K562 (cell line): ENCODE data around the gene ITGA3. TPM values are rescaled to one million over a fixed set of nuclear protein-coding genes. Genes with fewer than 3 reads are reported as not detected.

Source experiments
- ATAC-seq: fragments of 200-7000 bp; cut with Tn5 transposase; 3 replicates; pipeline ENCODE4 v1.9.1; 2020; ENCODE audit warnings: moderate library complexity
- BruUV-seq: library from RNA; stranded (reverse); fragments of 400-500 nt; replicated peaks from 2 replicates; lab custom pipeline; 2021; lab: Mats Ljungman, UMichigan
- CTCF ChIA-PET: fragments of 300-600 bp; formaldehyde crosslinking; extraction: SDS; loops from one replicate; lab custom pipeline; 2021; ENCODE audit warnings: low intra/inter-chr PET ratio; lab: Yijun Ruan, JAX
- POLR2A ChIA-PET: fragments of 300-600, 350-650 bp; sonication (Branson Sonifier 250); formaldehyde crosslinking; extraction: SDS; loops from one replicate; lab custom pipeline; 2021; ENCODE audit warnings: antibody characterized with exemption, inconsistent platforms; lab: Yijun Ruan, JAX
- DNase-seq, 4 experiments: peaks; one replicate each; pipeline versions ENCODE4 v3.0.0 to v3.0.0-alpha.2; 2011 to 2018; ENCODE audit warnings: low spot score in 3 of 4, mixed read lengths in 3 of 4; ENCODE audit errors: extremely low read depth in 1 of 4
- FAIRE-seq: peaks from 2 replicates; lab custom pipeline; 2011; peaks lifted over from hg19 to GRCh38; lab: Jason Lieb, UNC
- H2AFZ ChIP-seq: 2 replicates; pipeline ENCODE4 v1.6.0; 2011; ENCODE audit warnings: low read depth, low read length, control low read depth, inconsistent platforms
- H3K27ac ChIP-seq: fragments of 200-600 bp; 3 replicates; pipeline ENCODE4 v1.8.0; 2011; ENCODE audit warnings: low read depth, mild to moderate bottlenecking, control low read depth, inconsistent platforms, low read length, moderate library complexity, mixed read lengths; ENCODE audit errors: extremely low read depth
- H3K27me3 ChIP-seq, 2 experiments: fragments of 300-600 bp in 1 of 2; 2 replicates in 1 of 2; 3 replicates in 1 of 2; pipeline versions ENCODE4 v1.6.0 to v1.8.0; 2011; ENCODE audit warnings: inconsistent platforms in 2 of 2, low read length in 2 of 2, mild to moderate bottlenecking in 1 of 2, mixed read lengths in 1 of 2, moderate library complexity in 1 of 2; ENCODE audit not compliant: control insufficient read depth in 2 of 2, insufficient read depth in 2 of 2
- H3K36me3 ChIP-seq: fragments of 300-600 bp; 3 replicates; pipeline ENCODE4 v1.8.0; 2011; ENCODE audit warnings: mild to moderate bottlenecking, low read length, inconsistent platforms; ENCODE audit not compliant: control insufficient read depth, insufficient read depth
- H3K4me1 ChIP-seq, 2 experiments: fragments of 200-600 bp in 1 of 2; replicated peaks in 1 of 2; 2 replicates in 1 of 2; 3 replicates in 1 of 2; pipeline versions ENCODE4 v1.5.1 to v1.8.0; 2011; ENCODE audit warnings: inconsistent platforms in 2 of 2, low read length in 2 of 2, mild to moderate bottlenecking in 1 of 2, mixed read lengths in 1 of 2, moderate library complexity in 1 of 2; ENCODE audit not compliant: control insufficient read depth in 2 of 2, insufficient read depth in 2 of 2
- H3K4me2 ChIP-seq: 2 replicates; pipeline ENCODE4 v1.6.1; 2011; ENCODE audit warnings: low read length, control low read depth, inconsistent platforms, mixed read lengths; ENCODE audit not compliant: insufficient read depth
- H3K4me3 ChIP-seq: fragments of 200-600 bp; sonication (generic), shearing (Covaris generic); 2 replicates; pipeline ENCODE4 v1.5.1; 2016; ENCODE audit warnings: control low read depth, inconsistent platforms
- H3K79me2 ChIP-seq: fragments of 200-600 bp; 3 replicates; pipeline ENCODE4 v1.8.0; 2011; ENCODE audit warnings: low read length, inconsistent platforms; ENCODE audit not compliant: control insufficient read depth, insufficient read depth
- H3K9ac ChIP-seq, 2 experiments: 2 replicates each; pipeline versions ENCODE4 v1.6.0 to v1.6.1; 2011; ENCODE audit warnings: low read depth in 2 of 2, low read length in 2 of 2, control low read depth in 1 of 2, inconsistent platforms in 1 of 2, mild to moderate bottlenecking in 1 of 2, mixed read lengths in 1 of 2; ENCODE audit not compliant: insufficient read depth in 1 of 2
- H3K9me1 ChIP-seq: one replicate; pipeline ENCODE4 v1.6.0; 2011; ENCODE audit warnings: inconsistent platforms, mild to moderate bottlenecking, low read length, moderate library complexity; ENCODE audit not compliant: control insufficient read depth, insufficient read depth
- H3K9me3 ChIP-seq: replicated peaks from 2 replicates; pipeline ENCODE4 v1.5.1; 2011; ENCODE audit warnings: low read depth, low read length, inconsistent platforms; ENCODE audit not compliant: control insufficient read depth, insufficient read depth
- H4K20me1 ChIP-seq: replicated peaks from 2 replicates; pipeline ENCODE4 v1.6.1; 2011; ENCODE audit warnings: low read length, inconsistent platforms, mixed read lengths; ENCODE audit not compliant: control insufficient read depth, insufficient read depth
- DPF2 ChIP-seq: fragments of 450-650 bp; IDR thresholded peaks from 2 replicates; pipeline ENCODE4 v1.6.1; 2016
- FOSL1 ChIP-seq: fragments of 200-800 bp; sonication (Bioruptor generic); conservative IDR thresholded peaks from 2 replicates; pipeline ENCODE4 v1.6.1; 2016; ENCODE audit warnings: missing genetic modification characterization, missing compliant biosample characterization
- FOXK1 ChIP-seq: sonication (generic); formaldehyde crosslinking; IDR thresholded peaks from 2 replicates; pipeline ENCODE4 v1.8.0; 2022; ENCODE audit warnings: missing genetic modification reagents, mild to moderate bottlenecking, borderline replicate concordance
- JUND ChIP-seq, 2 experiments: IDR thresholded peaks; 2 replicates in 1 of 2; 3 replicates in 1 of 2; pipeline ENCODE4 v1.6.1; 2011; ENCODE audit warnings: borderline replicate concordance in 2 of 2, low read depth in 2 of 2, low read length in 2 of 2, improper control_type of control experiment in 1 of 2, missing biosample characterization in 1 of 2, missing genetic modification characterization in 1 of 2, missing genetic modification reagents in 1 of 2
- MAZ ChIP-seq, 2 experiments: fragments of 450-650 bp in 1 of 2; sonication (generic) in 1 of 2; formaldehyde crosslinking; IDR thresholded peaks in 1 of 2; conservative IDR thresholded peaks in 1 of 2; 2 replicates each; pipeline versions ENCODE4 v1.4.0 to v1.5.0; 2020; ENCODE audit warnings: mild to moderate bottlenecking in 1 of 2, missing genetic modification reagents in 1 of 2
- NRF1 ChIP-seq, 2 experiments: fragments of 450-650 bp; IDR thresholded peaks in 1 of 2; conservative IDR thresholded peaks in 1 of 2; 2 replicates each; pipeline ENCODE4 v1.6.1; 2014; ENCODE audit warnings: mild to moderate bottlenecking in 2 of 2
- WGBS: fragments of 100-300 bp; shearing (Covaris generic); methylation state at CpG from one replicate; pipeline ENCODE4 v1.1.6; 2016; ENCODE audit warnings: low coverage, mixed read lengths; ENCODE audit not compliant: insufficient coverage; ENCODE audit errors: missing lambda C conversion rate; 5-methylcytosine and 5-hydroxymethylcytosine counted together
- in situ Hi-C: fragments of 300-500 bp; cut with MboI; formaldehyde crosslinking; loops from 4 replicates; pipeline ENCODE4 v1.15.0; 2018; ENCODE audit warnings: inconsistent platforms, mixed read lengths
- intact Hi-C: fragments of 100-400 bp; cut with micrococcal nuclease; formaldehyde crosslinking; loops from 2 replicates; pipeline ENCODE4 v1.14.2; 2022
- polyA plus RNA-seq, 8 experiments: library from polyadenylated mRNA; depleted of rRNA in 4 of 8; stranded (reverse) in 5 of 8; unstranded in 3 of 8; fragments of >200 nt; fragmentation: Nextera tagmentation in 2 of 8; fragmentation: Illumina TruSeq in 1 of 8; extraction: Ambion mirVana in 2 of 8; extraction: Trizol in 1 of 8; gene quantifications; 2 replicates each; pipeline versions ENCODE4 v1.2.1 to v1.2.3, GENCODE V29; 2011 to 2014; ENCODE audit warnings: inconsistent platforms in 1 of 8, missing spikeins in 1 of 8
- total RNA-seq, 7 experiments: library from RNA; depleted of rRNA in 6 of 7; stranded (reverse); fragments of >200 nt in 6 of 7; fragmentation: Illumina TruSeq in 2 of 7; extraction: Trizol in 2 of 7; gene quantifications; 2 replicates each; pipeline versions ENCODE4 v1.2.1 to v1.2.3, GENCODE V29; 2011 to 2021; ENCODE audit warnings: low replicate concordance in 1 of 7
- TF ChIP-seq, protein P1 (sequence below): sonication (generic); formaldehyde crosslinking; IDR thresholded peaks from 2 replicates; pipeline ENCODE4 v1.9.0; 2022; ENCODE audit warnings: mild to moderate bottlenecking, missing genetic modification reagents
- TF ChIP-seq, protein P2 (sequence below), 2 experiments: fragments of 450-650 bp in 1 of 2; sonication (generic) in 1 of 2; formaldehyde crosslinking in 1 of 2; IDR thresholded peaks in 1 of 2; conservative IDR thresholded peaks in 1 of 2; 2 replicates each; pipeline versions ENCODE4 v1.6.1 to v1.8.1; 2016 to 2023; ENCODE audit warnings: mild to moderate bottlenecking in 2 of 2, moderate library complexity in 2 of 2, inconsistent platforms in 1 of 2, missing genetic modification reagents in 1 of 2
- TF ChIP-seq, protein P3 (sequence below): fragments of 450-650 bp; IDR thresholded peaks from 2 replicates; pipeline ENCODE4 v1.6.1; 2016; ENCODE audit warnings: missing biosample characterization, missing genetic modification characterization

Gene ITGA3
- total and polyA plus RNA-seq, 9 of the 15 experiments (the other 6 are each of a cell fraction or from before 2014, with no cell fraction given), result 0.03 to 0.75 (median 0.14) TPM; not detected in 2

DNA sequence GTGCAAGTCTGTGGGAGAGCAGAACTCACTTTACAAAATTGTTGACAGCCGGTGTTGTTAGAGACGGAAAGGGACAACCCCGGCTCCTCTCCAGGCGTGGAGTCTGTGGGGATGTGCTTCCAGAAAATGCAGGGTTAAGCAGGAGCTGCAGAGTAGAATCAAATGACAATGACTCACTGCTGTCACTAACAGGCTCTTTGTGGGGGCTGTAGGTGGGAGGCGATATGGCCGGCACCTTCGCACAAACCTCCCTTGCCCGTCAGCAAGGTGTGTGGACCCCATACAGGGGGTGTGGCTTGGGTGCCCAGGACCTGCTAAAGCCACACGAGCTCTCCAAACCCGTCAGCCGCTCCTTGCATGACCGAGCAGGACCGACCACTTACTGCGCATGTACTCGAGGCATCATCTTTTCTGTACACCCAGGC, 45.0 kb downstream of the ITGA3 start:
- TF ChIP-seq DPF2, result 0 out of 2 replicates have a peak, but pooled peaks have one; percentile 7
- TF ChIP-seq FOXK1 (CRISPR knock-in tag), result 0 out of 2 replicates have a peak, but pooled peaks have one; percentile 8
- TF ChIP-seq JUND (IDR thresholded peaks at IDR 0.05; ENCODE audit: borderline replicate concordance, low read depth, low read length), result peak; percentile 58; the same call in 1 of the 2 replicates
- TF ChIP-seq JUND (tag; IDR thresholded peaks at IDR 0.05; ENCODE audit: borderline replicate concordance, low read depth, low read length), result no peak
- peak in 1 of 2 experiments; percentile 9; a peak in 2 of 4 replicates for TF ChIP-seq MAZ (CRISPR knock-in tag; conservative IDR thresholded peaks at IDR 0.05 in 1 of 2, IDR thresholded peaks at IDR 0.05 in 1 of 2)
- TF ChIP-seq, protein P1, sequence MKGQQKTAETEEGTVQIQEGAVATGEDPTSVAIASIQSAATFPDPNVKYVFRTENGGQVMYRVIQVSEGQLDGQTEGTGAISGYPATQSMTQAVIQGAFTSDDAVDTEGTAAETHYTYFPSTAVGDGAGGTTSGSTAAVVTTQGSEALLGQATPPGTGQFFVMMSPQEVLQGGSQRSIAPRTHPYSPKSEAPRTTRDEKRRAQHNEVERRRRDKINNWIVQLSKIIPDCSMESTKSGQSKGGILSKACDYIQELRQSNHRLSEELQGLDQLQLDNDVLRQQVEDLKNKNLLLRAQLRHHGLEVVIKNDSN (CRISPR knock-in tag), result no peak
- TF ChIP-seq, protein P2, sequence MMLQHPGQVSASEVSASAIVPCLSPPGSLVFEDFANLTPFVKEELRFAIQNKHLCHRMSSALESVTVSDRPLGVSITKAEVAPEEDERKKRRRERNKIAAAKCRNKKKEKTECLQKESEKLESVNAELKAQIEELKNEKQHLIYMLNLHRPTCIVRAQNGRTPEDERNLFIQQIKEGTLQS (IDR thresholded peaks at IDR 0.05), result peak; percentile 43
- TF ChIP-seq, protein P2 (CRISPR knock-in tag; conservative IDR thresholded peaks at IDR 0.05), result no peak
- TF ChIP-seq FOSL1 (tag), result peak; percentile 80
- peak; percentile 81 to 86 for TF ChIP-seq NRF1 (conservative IDR thresholded peaks at IDR 0.05 in 1 of 2, IDR thresholded peaks at IDR 0.05 in 1 of 2)
- TF ChIP-seq, protein P3, sequence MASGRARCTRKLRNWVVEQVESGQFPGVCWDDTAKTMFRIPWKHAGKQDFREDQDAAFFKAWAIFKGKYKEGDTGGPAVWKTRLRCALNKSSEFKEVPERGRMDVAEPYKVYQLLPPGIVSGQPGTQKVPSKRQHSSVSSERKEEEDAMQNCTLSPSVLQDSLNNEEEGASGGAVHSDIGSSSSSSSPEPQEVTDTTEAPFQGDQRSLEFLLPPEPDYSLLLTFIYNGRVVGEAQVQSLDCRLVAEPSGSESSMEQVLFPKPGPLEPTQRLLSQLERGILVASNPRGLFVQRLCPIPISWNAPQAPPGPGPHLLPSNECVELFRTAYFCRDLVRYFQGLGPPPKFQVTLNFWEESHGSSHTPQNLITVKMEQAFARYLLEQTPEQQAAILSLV (tag), result no peak
- TF ChIP-seq, all 486 proteins: peak for 7
- CTCF ChIA-PET, result no interaction called here
- FAIRE-seq (no peak), ATAC-seq (peak; percentile 47), DNase-seq (no peak)
- H4K20me1 ChIP-seq, result 0 out of 2 replicates have a peak, but pooled peaks cover 9% of the 10 kb centered on the region
- H3K4me2 ChIP-seq, result peak overlapping the region; percentile 59
- H3K27me3 ChIP-seq, result peaks cover 4 to 45% of the 10 kb centered on the region in 2 experiments; a peak in 3 of 5 replicates
- H3K79me2 ChIP-seq, result no peaks in the 10 kb centered on the region
- peaks cover 4% of the 10 kb centered on the region for H3K9me1 ChIP-seq
- POLR2A ChIA-PET, result interaction anchor here (0.6 to 1.0 kb wide), 5 partner anchors 9 to 188 kb away, joined by 3 to 4 read pairs (median 3); no protein-coding TSS in a partner anchor
- WGBS, result 4% methylated on average over 15 of the region's 15 CpGs
- H2AFZ ChIP-seq, result no peak overlapping the region; the same call in 1 of the 2 replicates
- no peaks in the 10 kb centered on the region for H3K9me3 ChIP-seq
- no TSS peak for BruUV-seq
- peaks cover 22 to 29% of the 10 kb centered on the region in 2 experiments; a peak in 4 of 5 replicates for H3K4me1 ChIP-seq
- H3K4me3 ChIP-seq, result no peak overlapping the region
- H3K36me3 ChIP-seq, result no peaks in the 10 kb centered on the region
- in situ Hi-C loops (no loop called here), intact Hi-C loops (no loop called here)
- H3K27ac ChIP-seq, result no peak overlapping the region
- H3K9ac ChIP-seq, result no peak overlapping the region; a peak in 1 of 4 replicates
